Measurements from ENCODE around the gene GIT2.

DNA sequence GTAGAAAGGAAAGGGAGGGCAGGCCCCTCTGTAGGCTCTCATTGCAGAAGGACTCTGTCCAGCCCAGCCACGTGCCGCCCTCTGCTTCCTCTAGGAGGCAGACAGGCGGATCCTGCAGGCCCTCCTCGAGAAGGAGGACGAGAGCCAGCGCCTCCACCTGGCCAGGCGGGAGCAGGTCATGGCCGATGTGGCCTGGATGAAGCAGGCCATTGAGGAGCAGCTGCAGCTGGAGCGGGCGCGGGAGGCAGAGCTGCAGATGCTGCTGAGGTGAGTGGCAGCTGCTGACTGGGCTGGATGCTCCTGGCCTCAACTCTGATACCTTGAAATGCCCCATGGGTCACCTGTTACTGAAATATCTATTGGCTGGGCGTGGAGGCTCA is 85.2 kb downstream of the GIT2 start:
- TF ChIP-seq, protein P1, sequence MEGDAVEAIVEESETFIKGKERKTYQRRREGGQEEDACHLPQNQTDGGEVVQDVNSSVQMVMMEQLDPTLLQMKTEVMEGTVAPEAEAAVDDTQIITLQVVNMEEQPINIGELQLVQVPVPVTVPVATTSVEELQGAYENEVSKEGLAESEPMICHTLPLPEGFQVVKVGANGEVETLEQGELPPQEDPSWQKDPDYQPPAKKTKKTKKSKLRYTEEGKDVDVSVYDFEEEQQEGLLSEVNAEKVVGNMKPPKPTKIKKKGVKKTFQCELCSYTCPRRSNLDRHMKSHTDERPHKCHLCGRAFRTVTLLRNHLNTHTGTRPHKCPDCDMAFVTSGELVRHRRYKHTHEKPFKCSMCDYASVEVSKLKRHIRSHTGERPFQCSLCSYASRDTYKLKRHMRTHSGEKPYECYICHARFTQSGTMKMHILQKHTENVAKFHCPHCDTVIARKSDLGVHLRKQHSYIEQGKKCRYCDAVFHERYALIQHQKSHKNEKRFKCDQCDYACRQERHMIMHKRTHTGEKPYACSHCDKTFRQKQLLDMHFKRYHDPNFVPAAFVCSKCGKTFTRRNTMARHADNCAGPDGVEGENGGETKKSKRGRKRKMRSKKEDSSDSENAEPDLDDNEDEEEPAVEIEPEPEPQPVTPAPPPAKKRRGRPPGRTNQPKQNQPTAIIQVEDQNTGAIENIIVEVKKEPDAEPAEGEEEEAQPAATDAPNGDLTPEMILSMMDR (IDR thresholded peaks at IDR 0.05; ENCODE audit: low read length) = peak; percentile 13; the same call in 1 of the 2 replicates
- TF ChIP-seq EZH2phosphoT487 (IDR thresholded peaks at IDR 0.05; ENCODE audit: low read length) (no peak), EZH2 (optimal IDR thresholded peaks at IDR 0.05; ENCODE audit: low read depth, low read length) (no peak)

All from MM.1S (cell line).